ENCODE measurements around the gene HGS.

HGS gene

DNA sequence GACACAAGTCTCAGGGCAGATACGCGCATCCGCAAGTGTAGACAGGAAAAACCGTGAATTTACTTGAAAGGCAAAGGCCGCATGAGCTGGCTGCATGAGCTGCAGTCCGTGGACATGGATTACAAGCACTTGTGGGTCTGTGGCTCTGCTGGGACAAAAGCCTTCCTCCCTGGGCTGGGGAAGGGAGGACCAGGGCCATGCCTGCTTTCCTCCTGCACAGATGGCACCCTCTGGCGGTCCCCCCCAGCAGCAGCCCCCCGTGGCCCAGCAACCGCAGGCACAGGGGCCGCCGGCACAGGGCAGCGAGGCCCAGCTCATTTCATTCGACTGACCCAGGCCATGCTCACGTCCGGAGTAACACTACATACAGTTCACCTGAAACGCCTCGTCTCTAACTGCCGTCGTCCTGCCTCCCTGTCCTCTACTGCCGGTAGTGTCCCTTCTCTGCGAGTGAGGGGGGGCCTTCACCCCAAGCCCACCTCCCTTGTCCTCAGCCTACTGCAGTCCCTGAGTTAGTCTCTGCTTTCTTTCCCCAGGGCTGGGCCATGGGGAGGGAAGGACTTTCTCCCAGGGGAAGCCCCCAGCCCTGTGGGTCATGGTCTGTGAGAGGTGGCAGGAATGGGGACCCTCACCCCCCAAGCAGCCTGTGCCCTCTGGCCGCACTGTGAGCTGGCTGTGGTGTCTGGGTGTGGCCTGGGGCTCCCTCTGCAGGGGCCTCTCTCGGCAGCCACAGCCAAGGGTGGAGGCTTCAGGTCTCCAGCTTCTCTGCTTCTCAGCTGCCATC lies 17.7 kb downstream of the HGS start:
- no peak for TF ChIP-seq GABPA (IDR thresholded peaks at IDR 0.05; ENCODE audit: low read depth)
- peak; percentile 4 for TF ChIP-seq CTCF (IDR thresholded peaks at IDR 0.05; ENCODE audit: insufficient read depth, low read length)
- TF ChIP-seq, protein P1, sequence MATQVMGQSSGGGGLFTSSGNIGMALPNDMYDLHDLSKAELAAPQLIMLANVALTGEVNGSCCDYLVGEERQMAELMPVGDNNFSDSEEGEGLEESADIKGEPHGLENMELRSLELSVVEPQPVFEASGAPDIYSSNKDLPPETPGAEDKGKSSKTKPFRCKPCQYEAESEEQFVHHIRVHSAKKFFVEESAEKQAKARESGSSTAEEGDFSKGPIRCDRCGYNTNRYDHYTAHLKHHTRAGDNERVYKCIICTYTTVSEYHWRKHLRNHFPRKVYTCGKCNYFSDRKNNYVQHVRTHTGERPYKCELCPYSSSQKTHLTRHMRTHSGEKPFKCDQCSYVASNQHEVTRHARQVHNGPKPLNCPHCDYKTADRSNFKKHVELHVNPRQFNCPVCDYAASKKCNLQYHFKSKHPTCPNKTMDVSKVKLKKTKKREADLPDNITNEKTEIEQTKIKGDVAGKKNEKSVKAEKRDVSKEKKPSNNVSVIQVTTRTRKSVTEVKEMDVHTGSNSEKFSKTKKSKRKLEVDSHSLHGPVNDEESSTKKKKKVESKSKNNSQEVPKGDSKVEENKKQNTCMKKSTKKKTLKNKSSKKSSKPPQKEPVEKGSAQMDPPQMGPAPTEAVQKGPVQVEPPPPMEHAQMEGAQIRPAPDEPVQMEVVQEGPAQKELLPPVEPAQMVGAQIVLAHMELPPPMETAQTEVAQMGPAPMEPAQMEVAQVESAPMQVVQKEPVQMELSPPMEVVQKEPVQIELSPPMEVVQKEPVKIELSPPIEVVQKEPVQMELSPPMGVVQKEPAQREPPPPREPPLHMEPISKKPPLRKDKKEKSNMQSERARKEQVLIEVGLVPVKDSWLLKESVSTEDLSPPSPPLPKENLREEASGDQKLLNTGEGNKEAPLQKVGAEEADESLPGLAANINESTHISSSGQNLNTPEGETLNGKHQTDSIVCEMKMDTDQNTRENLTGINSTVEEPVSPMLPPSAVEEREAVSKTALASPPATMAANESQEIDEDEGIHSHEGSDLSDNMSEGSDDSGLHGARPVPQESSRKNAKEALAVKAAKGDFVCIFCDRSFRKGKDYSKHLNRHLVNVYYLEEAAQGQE (IDR thresholded peaks at IDR 0.05; ENCODE audit: insufficient replicate concordance, low read depth), result no peak
- H3K27me3 ChIP-seq (ENCODE audit: insufficient read depth, poor library complexity, severe bottlenecking), result no peaks in the 10 kb centered on the region
- H3K4me3 ChIP-seq (replicated peaks; ENCODE audit: insufficient read depth, low read length), result peak overlapping the region; percentile 84
- peak in 1 of 2 experiments; percentile 63 for DNase-seq (ENCODE audit: low read depth in 1 of 2, low spot score in 1 of 2)
- peak overlapping the region; percentile 95 for H3K27ac ChIP-seq (replicated peaks)

DNA sequence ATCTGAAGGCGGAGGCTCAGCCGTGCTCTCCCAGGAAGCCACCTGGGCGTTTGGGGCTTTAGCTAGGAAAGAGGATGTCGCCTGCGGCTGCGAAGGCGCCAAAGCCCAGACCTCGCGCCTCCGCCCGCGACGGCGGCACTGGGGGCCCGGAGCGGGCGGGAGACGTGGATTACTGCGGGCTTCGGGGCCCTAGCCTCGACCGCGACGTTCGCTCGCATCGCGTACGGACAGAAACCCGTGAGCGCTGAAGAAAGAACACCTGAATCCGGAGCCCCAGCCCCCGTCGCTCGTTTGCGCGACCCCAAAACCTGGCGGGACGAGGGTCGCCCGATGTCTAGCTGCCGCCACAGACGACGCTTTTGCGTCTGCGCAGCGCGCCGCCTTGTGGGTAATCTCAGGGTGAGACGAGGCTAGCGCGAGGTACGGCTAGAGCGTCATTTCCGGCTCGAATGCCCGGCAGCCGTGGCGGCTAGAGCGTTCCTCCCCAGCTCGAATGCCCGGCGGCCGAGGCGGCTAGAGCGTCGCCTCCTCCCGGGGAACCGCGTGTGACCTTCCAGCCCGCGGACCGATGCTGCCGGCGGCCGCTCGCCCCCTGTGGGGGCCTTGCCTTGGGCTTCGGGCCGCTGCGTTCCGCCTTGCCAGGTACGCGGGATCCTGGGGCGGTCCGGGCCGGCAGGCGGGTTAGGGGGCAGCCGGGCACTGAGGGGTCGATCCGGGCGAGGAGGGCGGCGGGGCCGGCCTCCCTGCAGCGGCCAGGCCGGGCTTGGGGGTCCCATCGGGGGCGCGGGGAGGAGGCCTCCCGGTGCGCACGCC lies 19.3 kb downstream of the HGS start, which contains the start of gene MRPL12:
TSS of gene MRPL12 (plus strand) at position 434 of the 813 bp plus-strand sequence. CDS start at position 569, 135 bp downstream.
- H3K27ac ChIP-seq (replicated peaks), result peak within 1 kb of the TSS; percentile 95
- peak; percentile 21; the same call in 1 of the 2 replicates for TF ChIP-seq SPI1 (IDR thresholded peaks at IDR 0.05; ENCODE audit: borderline replicate concordance, low read depth)
- peak; percentile 78 for TF ChIP-seq GABPA (IDR thresholded peaks at IDR 0.05; ENCODE audit: low read depth)
- TF ChIP-seq, protein P1 (IDR thresholded peaks at IDR 0.05; ENCODE audit: insufficient replicate concordance, low read depth), result peak; percentile 43
- peak; percentile 56 for TF ChIP-seq POLR2AphosphoS5 (IDR thresholded peaks at IDR 0.05; ENCODE audit: low read depth)
- no peak for TF ChIP-seq CTCF (IDR thresholded peaks at IDR 0.05; ENCODE audit: insufficient read depth, low read length)
- H3K27me3 ChIP-seq (ENCODE audit: insufficient read depth, poor library complexity, severe bottlenecking), result no peaks in the 10 kb centered on the region
- peak within 1 kb of the TSS; percentile 84 for H3K4me3 ChIP-seq (replicated peaks; ENCODE audit: insufficient read depth, low read length)
- DNase-seq (ENCODE audit: low read depth in 1 of 2, low spot score in 1 of 2), result peak; percentile 92 to 93

- H3K27ac ChIP-seq (replicated peaks), result peak overlapping the region; percentile 95
- TF ChIP-seq CTCF (IDR thresholded peaks at IDR 0.05; ENCODE audit: insufficient read depth, low read length) (no peak), POLR2AphosphoS5 (IDR thresholded peaks at IDR 0.05; ENCODE audit: low read depth) (peak; percentile 59; the same call in 1 of the 2 replicates)
- no peak for DNase-seq (ENCODE audit: low read depth in 1 of 2, low spot score in 1 of 2)
- H3K27me3 ChIP-seq (ENCODE audit: insufficient read depth, poor library complexity, severe bottlenecking), result no peaks in the 10 kb centered on the region
- H3K4me3 ChIP-seq (replicated peaks; ENCODE audit: insufficient read depth, low read length), result peak overlapping the region; percentile 84
Measured at GRCh38 chr17:81703747-81704654, 20.2 kb downstream of the HGS start.
